ENCODE measurements around the gene ADH7. TPM values are rescaled to one million over a fixed set of nuclear protein-coding genes. Genes with fewer than 3 reads are reported as not detected.
A peak's percentile ranks its signal among the peaks of the same experiment; 100 is the strongest.
"Not testable (repeated sequence)": the region's sequence is repeated elsewhere in the genome, so short reads cannot be mapped to it uniquely, and the experiment has no call there.

ADH7 gene
- total RNA-seq, 1 donor from 2014 or later = not detected

GRCh38 chr4:99415762-99416161 is 19.4 kb downstream of the ADH7 start:
- not testable (repeated sequence) for DNase-seq (ENCODE audit: low read depth in 2 of 2)

- DNase-seq (ENCODE audit: low read depth in 2 of 2) = not testable (repeated sequence)
These were observed 20.2 kb downstream of the ADH7 start for GRCh38 chr4:99414902-99415301.

GRCh38 chr4:99414401-99414800 is 20.7 kb downstream of the ADH7 start:
- no peak for DNase-seq (ENCODE audit: low read depth in 2 of 2)

- no peak for DNase-seq (ENCODE audit: low read depth in 2 of 2)
These were observed 22.0 kb downstream of the ADH7 start for GRCh38 chr4:99413140-99413539.

- no peak for DNase-seq (ENCODE audit: low read depth in 2 of 2)
These were observed 24.1 kb downstream of the ADH7 start for GRCh38 chr4:99411041-99411440.

GRCh38 chr4:99410075-99410474 is 25.1 kb downstream of the ADH7 start:
- no peak for DNase-seq (ENCODE audit: low read depth in 2 of 2)

GRCh38 chr4:99408346-99408745 is 26.8 kb downstream of the ADH7 start:
- no peak for DNase-seq (ENCODE audit: low read depth in 2 of 2)

- peak; percentile 76 to 81 for DNase-seq (ENCODE audit: low read depth in 2 of 2)
These were observed 29.6 kb downstream of the ADH7 start for GRCh38 chr4:99405433-99406115.

GRCh38 chr4:99404595-99405287 is 30.4 kb downstream of the ADH7 start:
- peak in 1 of 2 donors; percentile 78 for DNase-seq (ENCODE audit: low read depth in 2 of 2)

- no peak for DNase-seq (ENCODE audit: low read depth in 2 of 2)
These were observed 31.6 kb downstream of the ADH7 start for GRCh38 chr4:99403380-99404184.

- no peak for DNase-seq (ENCODE audit: low read depth in 2 of 2)
These were observed 32.4 kb downstream of the ADH7 start for GRCh38 chr4:99402765-99403164.

GRCh38 chr4:99400831-99401230 is 34.3 kb downstream of the ADH7 start:
- no peak for DNase-seq (ENCODE audit: low read depth in 2 of 2)

- DNase-seq (ENCODE audit: low read depth in 2 of 2) = no peak
These were observed 36.1 kb downstream of the ADH7 start for GRCh38 chr4:99399017-99399416.

- no peak for DNase-seq (ENCODE audit: low read depth in 2 of 2)
These were observed 39.4 kb downstream of the ADH7 start for GRCh38 chr4:99395595-99396364.

- no peak for DNase-seq (ENCODE audit: low read depth in 2 of 2)
These were observed 40.2 kb downstream of the ADH7 start for GRCh38 chr4:99394896-99395295.

- DNase-seq (ENCODE audit: low read depth in 2 of 2) = no peak
These were observed 45.1 kb downstream of the ADH7 start for GRCh38 chr4:99390055-99390454.

- no peak for DNase-seq (ENCODE audit: low read depth in 2 of 2)
These were observed 45.5 kb downstream of the ADH7 start for GRCh38 chr4:99389606-99390005.

GRCh38 chr4:99383833-99384392 is 51.2 kb downstream of the ADH7 start:
- DNase-seq (ENCODE audit: low read depth in 2 of 2) = peak in 1 of 2 donors; percentile 70

- no peak for DNase-seq (ENCODE audit: low read depth in 2 of 2)
These were observed 51.7 kb downstream of the ADH7 start for GRCh38 chr4:99383399-99383798.

- peak in 1 of 2 donors; percentile 10 for DNase-seq (ENCODE audit: low read depth in 2 of 2)
These were observed 52.3 kb downstream of the ADH7 start for GRCh38 chr4:99382745-99383360.
